Kidney (tissue), 14 donors: ENCODE measurements around the gene HPCA. TPM values are rescaled to one million over a fixed set of nuclear protein-coding genes. Genes with fewer than 3 reads are reported as not detected.

Experiments
- DNase-seq, 5 donors: peaks; one replicate each; pipeline ENCODE4 v3.0.0-alpha.2; 2013 to 2020
- FAIRE-seq: peaks from 2 replicates; lab custom pipeline; 2012; peaks lifted over from hg19 to GRCh38; lab: Jason Lieb, UNC
- H3K27ac ChIP-seq, 2 donors: one replicate each; pipeline ENCODE4 v1.7.0; 2013; ENCODE audit warnings: low read depth in 2 of 2, low read length in 2 of 2, inconsistent platforms in 1 of 2
- H3K27me3 ChIP-seq: one replicate; pipeline ENCODE4 v1.7.1; 2013; ENCODE audit warnings: low read length, inconsistent platforms; ENCODE audit not compliant: control insufficient read depth, insufficient read depth
- H3K36me3 ChIP-seq, 3 donors: one replicate each; pipeline versions ENCODE4 v1.7.0 to v1.7.1; 2013; ENCODE audit warnings: low read length in 3 of 3, control low read depth in 1 of 3, inconsistent platforms in 1 of 3; ENCODE audit not compliant: insufficient read depth in 3 of 3, control insufficient read depth in 2 of 3
- H3K4me1 ChIP-seq, 3 donors: one replicate each; pipeline versions ENCODE4 v1.7.0 to v1.7.1; 2013; ENCODE audit warnings: low read length in 3 of 3, inconsistent platforms in 1 of 3, low read depth in 1 of 3; ENCODE audit not compliant: control insufficient read depth in 2 of 3, insufficient read depth in 2 of 3
- H3K4me3 ChIP-seq, 3 donors: one replicate each; pipeline versions ENCODE4 v1.7.0 to v1.8.1; 2013; ENCODE audit warnings: low read length in 3 of 3, control low read depth in 1 of 3, inconsistent platforms in 1 of 3
- H3K9ac ChIP-seq, 3 donors: one replicate each; pipeline versions ENCODE4 v1.7.0 to v1.7.1; 2013; ENCODE audit warnings: low read length in 3 of 3, control low read depth in 1 of 3, inconsistent platforms in 1 of 3
- H3K9me3 ChIP-seq, 3 donors: one replicate each; pipeline versions ENCODE4 v1.7.0 to v1.7.1; 2013; ENCODE audit warnings: low read length in 3 of 3, control low read depth in 1 of 3, inconsistent platforms in 1 of 3; ENCODE audit not compliant: control insufficient read depth in 2 of 3, insufficient read depth in 1 of 3
- intact Hi-C: fragments of 100-400 bp; cut with DNase I; formaldehyde crosslinking; loops from one replicate; pipeline ENCODE4 v1.11.1; 2022
- polyA plus RNA-seq: library from polyadenylated mRNA; stranded (reverse); fragments of 350-450 nt; fragmentation: Illumina TruSeq; extraction: RNeasy Lipid Tissue Mini Kit (QIAGEN cat#74804); gene quantifications from one replicate; pipeline ENCODE4 v1.2.3, GENCODE V29; 2014; ENCODE audit warnings: low read depth, low replicate concordance; ENCODE audit not compliant: insufficient read depth
- total RNA-seq: library from RNA; stranded (reverse); fragmentation: NEBNext Ultra II Directional; extraction: Animal tissue kit (Norgen Biotek cat#: 25700); gene quantifications from one replicate; pipeline ENCODE4 v1.2.1, GENCODE V29; 2021
- TF ChIP-seq, protein P1 (sequence below): IDR thresholded peaks from 3 replicates; pipeline ENCODE4 v1.5.1; 2012; ENCODE audit warnings: mild to moderate bottlenecking, moderate library complexity, borderline replicate concordance; ENCODE audit not compliant: insufficient read depth; ENCODE audit errors: extremely low read depth
- donor health status: control.
- donor health status: control.
- donor health status: control.
- donor health status: control.
- donor health status: control.
- donor health status: DM: yes; HTN: yes; CAD: no.
- donor health status: Normal renal cell carcinoma (clear cell type).

Gene HPCA
- total and polyA plus RNA-seq, 2 donors from 2014 or later = 0.28 to 1.2 TPM

DNA sequence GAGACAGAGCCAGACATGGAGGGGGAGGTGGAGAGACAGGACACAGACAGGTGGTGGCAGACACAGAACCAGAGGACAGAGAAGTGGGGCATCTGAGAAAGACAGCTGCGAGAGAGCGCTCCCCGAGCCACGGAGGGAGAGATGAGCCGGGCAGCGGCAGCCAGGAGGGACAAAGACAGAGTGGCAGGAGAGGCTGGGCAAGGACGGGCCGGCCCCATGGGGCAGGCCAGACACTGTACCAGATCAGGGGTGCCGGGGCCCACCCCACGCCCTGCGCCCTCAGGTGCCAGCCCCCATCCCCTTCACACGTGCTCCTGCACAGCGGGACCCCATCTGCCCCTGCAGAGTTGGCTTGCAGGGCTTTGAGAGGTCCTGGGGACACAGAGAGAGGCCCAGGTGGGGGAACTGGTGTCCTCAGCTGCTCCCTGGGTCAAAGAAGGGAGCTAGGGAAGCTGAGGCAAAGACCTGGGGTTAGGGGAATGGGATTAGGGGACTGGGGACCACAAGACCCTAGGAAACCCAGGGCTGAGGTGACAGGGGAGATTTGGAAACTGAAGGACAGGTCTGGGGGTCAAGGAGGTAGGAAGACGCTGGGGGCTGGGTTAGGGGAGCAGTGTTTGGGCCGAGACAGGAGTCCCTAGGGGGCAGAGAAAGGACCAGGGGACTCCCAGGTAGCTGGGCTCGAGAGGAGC, 16.2 kb upstream of the HPCA start:
- no peak for FAIRE-seq
- intact Hi-C loops = no loop called here

DNA sequence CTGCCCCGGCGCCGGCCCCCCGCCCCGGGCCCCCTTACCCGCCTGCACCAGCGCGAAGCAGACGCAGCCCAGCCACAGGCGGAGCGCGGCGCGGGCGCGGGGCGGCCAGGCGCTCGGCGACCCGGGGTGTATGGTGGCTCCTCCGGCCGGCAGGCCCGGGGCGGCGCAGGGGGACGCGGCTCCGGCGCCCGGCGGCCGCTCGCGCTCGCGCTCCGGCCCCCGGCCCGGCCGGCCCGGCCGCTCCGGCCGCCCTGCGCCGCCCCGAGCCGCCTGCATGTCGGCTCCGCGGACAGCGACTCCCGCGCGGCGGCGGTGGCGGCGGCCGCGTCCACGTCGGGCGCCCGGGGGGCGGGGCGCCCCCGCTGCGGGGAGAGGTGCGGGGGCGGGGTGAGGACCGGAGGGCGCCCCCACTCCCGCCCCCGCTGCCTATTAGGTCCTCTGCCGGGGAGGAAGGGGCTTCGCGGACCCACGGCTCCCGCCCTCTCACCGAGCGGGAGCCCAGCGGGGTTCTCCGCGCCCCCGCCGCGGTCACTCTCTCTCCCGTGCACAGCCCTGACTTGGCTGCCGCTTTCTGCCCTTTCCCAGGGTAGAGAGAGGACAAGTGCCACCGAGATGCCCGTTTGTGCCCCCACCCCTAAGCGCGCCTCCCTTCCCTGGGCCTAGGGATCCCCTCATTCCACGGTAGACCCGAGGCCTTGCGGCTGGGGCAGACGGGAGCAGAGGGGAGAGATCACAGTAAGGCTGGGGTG, 15.5 kb upstream of the HPCA start, which contains the start of gene FNDC5:
Gene FNDC5 (minus strand): TSS at position 298 of the 749 bp plus-strand sequence.
- H3K27ac ChIP-seq = no peak within 1 kb of the TSS
- H3K36me3 ChIP-seq = no peaks in the 10 kb centered on the region
- TF ChIP-seq, protein P1, sequence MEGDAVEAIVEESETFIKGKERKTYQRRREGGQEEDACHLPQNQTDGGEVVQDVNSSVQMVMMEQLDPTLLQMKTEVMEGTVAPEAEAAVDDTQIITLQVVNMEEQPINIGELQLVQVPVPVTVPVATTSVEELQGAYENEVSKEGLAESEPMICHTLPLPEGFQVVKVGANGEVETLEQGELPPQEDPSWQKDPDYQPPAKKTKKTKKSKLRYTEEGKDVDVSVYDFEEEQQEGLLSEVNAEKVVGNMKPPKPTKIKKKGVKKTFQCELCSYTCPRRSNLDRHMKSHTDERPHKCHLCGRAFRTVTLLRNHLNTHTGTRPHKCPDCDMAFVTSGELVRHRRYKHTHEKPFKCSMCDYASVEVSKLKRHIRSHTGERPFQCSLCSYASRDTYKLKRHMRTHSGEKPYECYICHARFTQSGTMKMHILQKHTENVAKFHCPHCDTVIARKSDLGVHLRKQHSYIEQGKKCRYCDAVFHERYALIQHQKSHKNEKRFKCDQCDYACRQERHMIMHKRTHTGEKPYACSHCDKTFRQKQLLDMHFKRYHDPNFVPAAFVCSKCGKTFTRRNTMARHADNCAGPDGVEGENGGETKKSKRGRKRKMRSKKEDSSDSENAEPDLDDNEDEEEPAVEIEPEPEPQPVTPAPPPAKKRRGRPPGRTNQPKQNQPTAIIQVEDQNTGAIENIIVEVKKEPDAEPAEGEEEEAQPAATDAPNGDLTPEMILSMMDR = no peak
- H3K9me3 ChIP-seq = no peaks in the 10 kb centered on the region
- no peaks in the 10 kb centered on the region for H3K27me3 ChIP-seq
- peaks cover 0 to 11% (median 9%) of the 10 kb centered on the region in 3 donors for H3K4me1 ChIP-seq
- FAIRE-seq (no peak), DNase-seq (peak in 4 of 5 donors; percentile 73 to 90 (median 78))
- H3K9ac ChIP-seq = peak within 1 kb of the TSS; percentile 12 to 18 (median 16)
- intact Hi-C loops = no loop called here
- peak within 1 kb of the TSS in 2 of 3 donors; percentile 46 to 56 for H3K4me3 ChIP-seq

More for the DNA sequence above, 16.2 kb upstream of the HPCA start:
- H3K27me3 ChIP-seq = no peaks in the 10 kb centered on the region
- no peaks in the 10 kb centered on the region for H3K9me3 ChIP-seq
- peak overlapping the region in 2 of 3 donors; percentile 21 to 35 for H3K4me3 ChIP-seq
- DNase-seq = peak in 1 of 5 donors; percentile 30
- no peak overlapping the region for H3K27ac ChIP-seq
- no peak overlapping the region for H3K9ac ChIP-seq
- no peaks in the 10 kb centered on the region for H3K36me3 ChIP-seq
- H3K4me1 ChIP-seq = peaks cover 0 to 13% (median 9%) of the 10 kb centered on the region in 3 donors
- TF ChIP-seq, protein P1 = no peak

GRCh38 chr1:32871364-32872191, 14.7 kb upstream of the HPCA start:
- Histone ChIP-seq H3K4me3 (peak overlapping the region in 2 of 3 donors; percentile 46 to 56), H3K9ac (peak overlapping the region in 2 of 3 donors; percentile 12 to 18), H3K27ac (no peak overlapping the region), H3K36me3 (no peaks in the 10 kb centered on the region), H3K4me1 (peaks cover 0 to 9% (median 7%) of the 10 kb centered on the region in 3 donors), H3K9me3 (no peaks in the 10 kb centered on the region), H3K27me3 (no peaks in the 10 kb centered on the region)
- intact Hi-C loops = no loop called here
- TF ChIP-seq, protein P1 = no peak
- no peak for FAIRE-seq
- DNase-seq = peak in 1 of 5 donors; percentile 57
